PC-3 (cell line): ENCODE data around the gene DPYSL4. TPM values are rescaled to one million over a fixed set of nuclear protein-coding genes. Genes with fewer than 3 reads are reported as not detected.
"Not testable (repeated sequence)": the region's sequence is repeated elsewhere in the genome, so short reads cannot be mapped to it uniquely, and the experiment has no call there.

Source experiments
- ATAC-seq: fragments of 200-7000 bp; cut with Tn5 transposase; 2 replicates; pipeline ENCODE4 v1.9.1; 2020; ENCODE audit warnings: mild to moderate bottlenecking, moderate library complexity
- BruUV-seq: library from RNA; stranded (reverse); fragments of 400-500 nt; replicated peaks from 2 replicates; lab custom pipeline; 2021; lab: Mats Ljungman, UMichigan
- CTCF ChIA-PET: fragments of 300-600 bp; sonication (Branson Sonifier 250); formaldehyde crosslinking; loops from one replicate; lab custom pipeline; 2022; ENCODE audit warnings: antibody characterized with exemption; lab: Charles Lee
- POLR2A ChIA-PET: fragments of 300-600 bp; sonication (Branson Sonifier 250); formaldehyde crosslinking; loops from one replicate; lab custom pipeline; 2022; ENCODE audit warnings: antibody characterized with exemption; ENCODE audit not compliant: unreplicated experiment; lab: Charles Lee
- DNase-seq: peaks from one replicate; pipeline ENCODE4 v3.0.0-alpha.2; 2015
- H2AFZ ChIP-seq: fragments of 300-600 bp; sonication (generic); 2 replicates; pipeline ENCODE4 v1.6.0; 2016; ENCODE audit warnings: antibody characterized with exemption, low read length
- H3F3A ChIP-seq: fragments of 300-600 bp; sonication (generic); one replicate; pipeline ENCODE4 v1.6.0; 2017; ENCODE audit warnings: antibody characterized with exemption, low read length, control low read depth, mild to moderate bottlenecking; ENCODE audit not compliant: unreplicated experiment
- H3K27ac ChIP-seq: fragments of 300-600 bp; sonication (generic); 2 replicates; pipeline ENCODE4 v1.5.1; 2016; ENCODE audit warnings: mild to moderate bottlenecking, low read length
- H3K27me3 ChIP-seq: fragments of 300-600 bp; sonication (generic); 2 replicates; pipeline ENCODE4 v1.6.1; 2016; ENCODE audit warnings: low read length, mixed read lengths
- H3K36me3 ChIP-seq: fragments of 300-600 bp; sonication (generic); 2 replicates; pipeline ENCODE4 v1.6.1; 2016; ENCODE audit warnings: low read depth, mixed run types, low read length, mixed read lengths
- H3K4me1 ChIP-seq: fragments of 300-600 bp; sonication (generic); 2 replicates; pipeline ENCODE4 v1.5.1; 2016; ENCODE audit warnings: low read length; ENCODE audit not compliant: insufficient read depth
- H3K4me2 ChIP-seq: fragments of 300-600 bp; sonication (generic); 2 replicates; pipeline ENCODE4 v1.6.0; 2016; ENCODE audit warnings: low read length
- H3K4me3 ChIP-seq: fragments of 300-600 bp; sonication (generic); 2 replicates; pipeline ENCODE4 v1.5.1; 2016; ENCODE audit warnings: mild to moderate bottlenecking, low read length, mixed read lengths
- H3K79me2 ChIP-seq: fragments of 300-600 bp; sonication (generic); 2 replicates; pipeline ENCODE4 v1.6.1; 2017; ENCODE audit warnings: low read length, mixed read lengths
- H3K9ac ChIP-seq: fragments of 300-600 bp; sonication (generic); 2 replicates; pipeline ENCODE4 v1.6.0; 2016; ENCODE audit warnings: mild to moderate bottlenecking, low read length
- H3K9me2 ChIP-seq: fragments of 300-600 bp; sonication (generic); replicated peaks from 2 replicates; pipeline ENCODE4 v1.6.1; 2016; ENCODE audit warnings: mixed run types, low read length, mixed read lengths
- H3K9me3 ChIP-seq: fragments of 300-600 bp; sonication (generic); 2 replicates; pipeline ENCODE4 v1.6.1; 2016; ENCODE audit warnings: low read length, mixed read lengths
- H4K20me1 ChIP-seq: fragments of 300-600 bp; sonication (generic); 2 replicates; pipeline ENCODE4 v1.6.1; 2016; ENCODE audit warnings: low read length, mixed read lengths
- EZH2 ChIP-seq: fragments of 300-600 bp; sonication (generic); IDR thresholded peaks from one replicate; pipeline ENCODE4 v1.6.1; 2017; ENCODE audit warnings: antibody characterized with exemption, mild to moderate bottlenecking, low read length; ENCODE audit not compliant: unreplicated experiment
- EZH2phosphoT487 ChIP-seq: fragments of 300-600 bp; sonication (generic); IDR thresholded peaks from 2 replicates; pipeline ENCODE4 v1.6.1; 2018; ENCODE audit warnings: mild to moderate bottlenecking, antibody characterized with exemption, low read length, borderline replicate concordance
- intact Hi-C: fragments of 100-400 bp; cut with micrococcal nuclease; formaldehyde crosslinking; loops from 2 replicates; pipeline ENCODE4 v1.9.0; 2023
- total RNA-seq: library from RNA; depleted of rRNA; stranded (reverse); fragments of >200 nt; gene quantifications from 2 replicates; pipeline ENCODE4 v1.2.3, GENCODE V29; 2014
- TF ChIP-seq, protein P1 (sequence below): fragments of 300-600 bp; sonication (generic); conservative IDR thresholded peaks from 2 replicates; pipeline ENCODE4 v1.5.1; 2017; ENCODE audit warnings: antibody characterized with exemption, low read depth, mild to moderate bottlenecking, low read length

Gene DPYSL4
- total RNA-seq, 1 experiment from 2014 or later: 10.2 TPM

- BruUV-seq: no TSS peak
- Histone ChIP-seq H3F3A (no peaks in the 10 kb centered on the region), H3K79me2 (no peaks in the 10 kb centered on the region), H3K27me3 (no peaks in the 10 kb centered on the region), H3K36me3 (no peaks in the 10 kb centered on the region; the same call in 1 of the 2 replicates), H3K27ac (no peak overlapping the region), H3K9me2 (no peaks in the 10 kb centered on the region), H3K4me3 (no peak overlapping the region), H3K9ac (no peak overlapping the region), H3K9me3 (no peaks in the 10 kb centered on the region), H3K4me2 (no peak overlapping the region), H4K20me1 (no peaks in the 10 kb centered on the region), H3K4me1 (no peaks in the 10 kb centered on the region), H2AFZ (no peak overlapping the region)
- POLR2A ChIA-PET: no interaction called here
- intact Hi-C loops: no loop called here
- TF ChIP-seq EZH2: no peak
- TF ChIP-seq, protein P1, sequence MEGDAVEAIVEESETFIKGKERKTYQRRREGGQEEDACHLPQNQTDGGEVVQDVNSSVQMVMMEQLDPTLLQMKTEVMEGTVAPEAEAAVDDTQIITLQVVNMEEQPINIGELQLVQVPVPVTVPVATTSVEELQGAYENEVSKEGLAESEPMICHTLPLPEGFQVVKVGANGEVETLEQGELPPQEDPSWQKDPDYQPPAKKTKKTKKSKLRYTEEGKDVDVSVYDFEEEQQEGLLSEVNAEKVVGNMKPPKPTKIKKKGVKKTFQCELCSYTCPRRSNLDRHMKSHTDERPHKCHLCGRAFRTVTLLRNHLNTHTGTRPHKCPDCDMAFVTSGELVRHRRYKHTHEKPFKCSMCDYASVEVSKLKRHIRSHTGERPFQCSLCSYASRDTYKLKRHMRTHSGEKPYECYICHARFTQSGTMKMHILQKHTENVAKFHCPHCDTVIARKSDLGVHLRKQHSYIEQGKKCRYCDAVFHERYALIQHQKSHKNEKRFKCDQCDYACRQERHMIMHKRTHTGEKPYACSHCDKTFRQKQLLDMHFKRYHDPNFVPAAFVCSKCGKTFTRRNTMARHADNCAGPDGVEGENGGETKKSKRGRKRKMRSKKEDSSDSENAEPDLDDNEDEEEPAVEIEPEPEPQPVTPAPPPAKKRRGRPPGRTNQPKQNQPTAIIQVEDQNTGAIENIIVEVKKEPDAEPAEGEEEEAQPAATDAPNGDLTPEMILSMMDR: peak; percentile 33; the same call in 1 of the 2 replicates
- ATAC-seq: no peak
- CTCF ChIA-PET: no interaction called here
- DNase-seq: no peak
These were observed 32.7 kb downstream of the DPYSL4 start for GRCh38 chr10:132219486-132219885.

- intact Hi-C loops: loop anchor here (5.0 kb wide), 1 partner anchor 232 kb away; no protein-coding TSS in a partner anchor
These were observed 33.3 kb downstream of the DPYSL4 start for GRCh38 chr10:132220061-132220460.

DNA sequence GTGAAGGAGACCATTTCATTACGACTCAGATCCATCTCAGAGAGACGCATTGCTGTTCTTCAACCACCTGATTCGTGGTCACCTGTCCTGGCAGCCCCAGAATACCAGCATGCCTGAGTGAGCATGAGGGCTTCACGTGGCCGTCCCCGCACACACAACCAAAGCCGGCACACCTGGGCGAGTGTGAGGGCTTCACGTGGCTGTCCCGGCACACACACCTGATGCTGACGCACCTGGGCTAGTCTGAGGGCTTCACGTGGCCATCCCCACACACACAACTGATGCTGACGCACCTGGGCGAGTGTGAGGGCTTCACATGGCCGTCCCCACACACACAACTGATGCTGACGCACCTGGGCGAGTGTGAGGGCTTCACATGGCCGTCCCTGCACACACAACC is 34.2 kb downstream of the DPYSL4 start:
- H3K27me3 ChIP-seq, H3K9me2 ChIP-seq, H3K9me3 ChIP-seq, H3K79me2 ChIP-seq, H3K9ac ChIP-seq, BruUV-seq, H4K20me1 ChIP-seq, H3K36me3 ChIP-seq, CTCF ChIA-PET, H3K4me1 ChIP-seq, H3K4me3 ChIP-seq, ATAC-seq, H3K27ac ChIP-seq, H2AFZ ChIP-seq, POLR2A ChIA-PET, H3K4me2 ChIP-seq, DNase-seq, H3F3A ChIP-seq: not testable (repeated sequence)
- intact Hi-C loops: loop anchor here (5.0 kb wide), 1 partner anchor 231 kb away; no protein-coding TSS in a partner anchor

More at GRCh38 chr10:132220061-132220460, 33.3 kb downstream of the DPYSL4 start:
- no TSS peak for BruUV-seq
- ATAC-seq (no peak), DNase-seq (no peak)
- H3K27ac ChIP-seq: no peak overlapping the region
- no peak overlapping the region for H2AFZ ChIP-seq
- no peaks in the 10 kb centered on the region for H3K79me2 ChIP-seq
- H3K4me1 ChIP-seq: no peaks in the 10 kb centered on the region
- TF ChIP-seq, protein P1: no peak
- TF ChIP-seq EZH2phosphoT487 (no peak), EZH2 (no peak)
- H3K36me3 ChIP-seq: no peaks in the 10 kb centered on the region; the same call in 1 of the 2 replicates
- no peaks in the 10 kb centered on the region for H3F3A ChIP-seq
- CTCF ChIA-PET: no interaction called here
- H3K4me3 ChIP-seq: no peak overlapping the region
- H3K9me2 ChIP-seq: no peaks in the 10 kb centered on the region
- no peaks in the 10 kb centered on the region for H3K9me3 ChIP-seq
- no peak overlapping the region for H3K4me2 ChIP-seq
- no peaks in the 10 kb centered on the region for H3K27me3 ChIP-seq
- H3K9ac ChIP-seq: no peak overlapping the region
- H4K20me1 ChIP-seq: no peaks in the 10 kb centered on the region
- POLR2A ChIA-PET: no interaction called here
